Breast epithelium (tissue), 4 donors: ENCODE results near the gene NNMT. TPM values are rescaled to one million over a fixed set of nuclear protein-coding genes. Genes with fewer than 3 reads are reported as not detected.

ENCODE experiments used
- DNase-seq, 2 donors: peaks; one replicate each; pipeline ENCODE4 v3.0.0-alpha.2; 2019; ENCODE audit warnings: low spot score in 2 of 2
- H3K27ac ChIP-seq, 2 donors: fragments of 200-600 bp; sonication (generic) in 1 of 2; one replicate each; pipeline ENCODE4 v1.5.1; 2016 to 2019; ENCODE audit warnings: mild to moderate bottlenecking in 1 of 2
- H3K27me3 ChIP-seq, 2 donors: fragments of 200-600 bp; sonication (generic) in 1 of 2; one replicate each; pipeline versions ENCODE4 v1.5.1 to v1.6.0; 2017 to 2019; ENCODE audit warnings: control low read depth in 1 of 2, mild to moderate bottlenecking in 1 of 2
- H3K36me3 ChIP-seq: fragments of 200-600 bp; one replicate; pipeline ENCODE4 v1.5.1; 2019
- H3K4me1 ChIP-seq, 2 donors: fragments of 200-600 bp; sonication (generic); one replicate each; pipeline ENCODE4 v1.5.1; 2016 to 2019; ENCODE audit warnings: control low read depth in 1 of 2
- H3K4me3 ChIP-seq, 3 donors: fragments of 200-600 bp; sonication (generic); 1 replicate in 2 of 3; 2 replicates in 1 of 3; pipeline ENCODE4 v1.5.1; 2016 to 2019; ENCODE audit warnings: mild to moderate bottlenecking in 3 of 3, moderate library complexity in 2 of 3
- H3K9me3 ChIP-seq, 2 donors: fragments of 200-600 bp; sonication (generic) in 1 of 2; one replicate each; pipeline ENCODE4 v1.5.1; 2016 to 2019; ENCODE audit warnings: control low read depth in 1 of 2
- POLR2A ChIP-seq: fragments of 450-650 bp; IDR thresholded peaks from one replicate; pipeline ENCODE4 v1.6.1; 2016; ENCODE audit warnings: antibody characterized with exemption, mild to moderate bottlenecking, moderate library complexity
- POLR2AphosphoS5 ChIP-seq, 3 donors: sonication (generic); formaldehyde crosslinking; IDR thresholded peaks; one replicate each; pipeline ENCODE4 v1.6.1; 2017; ENCODE audit warnings: antibody characterized with exemption in 3 of 3
- intact Hi-C: fragments of 100-400 bp; cut with DNase I; formaldehyde crosslinking; loops from one replicate; pipeline ENCODE4 v1.15.1; 2023; ENCODE audit warnings: low total_unique reads
- total RNA-seq, 3 donors: library from RNA; depleted of rRNA; stranded (reverse); fragments of >200 nt; gene quantifications; one replicate each; pipeline ENCODE4 v1.1.0, GENCODE V29; 2016
- TF ChIP-seq, protein P1 (sequence below), 3 donors: fragments of 450-650 bp; IDR thresholded peaks; one replicate each; pipeline ENCODE4 v1.5.1; 2016 to 2017; ENCODE audit warnings: antibody characterized with exemption in 3 of 3, mild to moderate bottlenecking in 3 of 3, moderate library complexity in 3 of 3

Gene NNMT
- total RNA-seq, 3 donors from 2014 or later = 987 to 2,750 (median 1,078) TPM

DNA sequence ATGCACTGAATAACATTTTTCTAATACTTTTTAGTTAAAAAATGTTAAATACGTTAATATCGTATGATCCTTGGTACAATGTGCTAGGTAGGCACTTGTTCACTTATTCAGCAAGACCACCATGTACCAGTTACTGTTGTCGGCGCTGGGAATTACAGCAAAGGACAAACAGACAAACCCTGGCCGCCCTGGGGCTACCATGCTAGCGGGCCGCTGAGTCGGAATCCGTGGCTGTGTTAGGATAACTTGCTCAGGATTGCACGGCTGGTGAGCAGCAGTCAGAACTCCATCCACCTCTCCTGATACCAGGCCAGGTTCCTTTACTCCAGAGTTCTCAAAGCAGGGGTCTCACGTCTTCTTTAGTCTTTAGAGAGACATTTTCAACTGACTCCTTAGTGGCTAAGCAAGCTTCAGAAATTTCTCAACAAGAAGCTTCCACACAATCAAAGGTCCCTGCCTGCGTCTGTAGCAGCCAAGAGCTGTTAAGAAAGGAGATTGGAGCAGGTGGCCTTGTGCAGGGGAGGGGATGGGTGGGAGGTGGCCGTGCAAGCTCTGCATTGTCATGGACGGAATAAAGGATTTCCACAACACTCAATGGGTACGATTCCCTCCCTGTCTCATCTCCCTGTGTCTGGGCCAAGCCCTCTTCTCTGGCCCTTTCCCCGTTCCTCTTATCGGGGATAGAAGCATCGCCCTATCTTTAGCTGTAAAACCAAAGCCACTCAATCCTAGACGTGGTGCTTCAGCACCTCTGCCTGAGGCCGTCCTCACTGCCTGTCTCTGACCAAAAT is 39.8 kb upstream of the NNMT start:
- Histone ChIP-seq H3K4me3 (no peak overlapping the region), H3K27ac (peak overlapping the region; percentile 65 to 79), H3K27me3 (no peaks in the 10 kb centered on the region), H3K9me3 (no peaks in the 10 kb centered on the region), H3K4me1 (peaks cover 0 to 11% of the 10 kb centered on the region in 2 donors), H3K36me3 (peaks cover 5% of the 10 kb centered on the region)
- DNase-seq = no peak
- TF ChIP-seq, protein P1, sequence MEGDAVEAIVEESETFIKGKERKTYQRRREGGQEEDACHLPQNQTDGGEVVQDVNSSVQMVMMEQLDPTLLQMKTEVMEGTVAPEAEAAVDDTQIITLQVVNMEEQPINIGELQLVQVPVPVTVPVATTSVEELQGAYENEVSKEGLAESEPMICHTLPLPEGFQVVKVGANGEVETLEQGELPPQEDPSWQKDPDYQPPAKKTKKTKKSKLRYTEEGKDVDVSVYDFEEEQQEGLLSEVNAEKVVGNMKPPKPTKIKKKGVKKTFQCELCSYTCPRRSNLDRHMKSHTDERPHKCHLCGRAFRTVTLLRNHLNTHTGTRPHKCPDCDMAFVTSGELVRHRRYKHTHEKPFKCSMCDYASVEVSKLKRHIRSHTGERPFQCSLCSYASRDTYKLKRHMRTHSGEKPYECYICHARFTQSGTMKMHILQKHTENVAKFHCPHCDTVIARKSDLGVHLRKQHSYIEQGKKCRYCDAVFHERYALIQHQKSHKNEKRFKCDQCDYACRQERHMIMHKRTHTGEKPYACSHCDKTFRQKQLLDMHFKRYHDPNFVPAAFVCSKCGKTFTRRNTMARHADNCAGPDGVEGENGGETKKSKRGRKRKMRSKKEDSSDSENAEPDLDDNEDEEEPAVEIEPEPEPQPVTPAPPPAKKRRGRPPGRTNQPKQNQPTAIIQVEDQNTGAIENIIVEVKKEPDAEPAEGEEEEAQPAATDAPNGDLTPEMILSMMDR (IDR thresholded peaks at IDR 0.05) = no peak
- TF ChIP-seq POLR2AphosphoS5 (IDR thresholded peaks at IDR 0.05) (peak in 1 of 3 donors; percentile 13), POLR2A (no peak)
- intact Hi-C loops = loop anchor here (10.0 kb wide), 3 partner anchors 52 to 352 kb away; partner anchors contain the start of genes HTR3B and ZBTB16

GRCh38 chr11:114256967-114257286 is 39.3 kb upstream of the NNMT start:
- TF ChIP-seq POLR2AphosphoS5 (IDR thresholded peaks at IDR 0.05) (peak; percentile 36 to 57 (median 38)), POLR2A (no peak)
- TF ChIP-seq, protein P1 (IDR thresholded peaks at IDR 0.05) = no peak
- peak in 1 of 2 donors; percentile 36 for DNase-seq
- intact Hi-C loops = loop anchor here (10.0 kb wide), 3 partner anchors 52 to 352 kb away; partner anchors contain the start of genes HTR3B and ZBTB16
- Histone ChIP-seq H3K36me3 (peaks cover 5% of the 10 kb centered on the region), H3K4me1 (peaks cover 0 to 11% of the 10 kb centered on the region in 2 donors), H3K9me3 (no peaks in the 10 kb centered on the region), H3K27me3 (no peaks in the 10 kb centered on the region), H3K4me3 (no peak overlapping the region), H3K27ac (peak overlapping the region; percentile 65 to 79)

- Histone ChIP-seq H3K9me3 (no peaks in the 10 kb centered on the region), H3K36me3 (no peaks in the 10 kb centered on the region), H3K27ac (peak overlapping the region; percentile 65 to 85), H3K4me1 (peaks cover 0 to 11% of the 10 kb centered on the region in 2 donors), H3K4me3 (peak overlapping the region in 2 of 3 donors; percentile 32), H3K27me3 (no peaks in the 10 kb centered on the region)
- DNase-seq = peak; percentile 66 to 76
- intact Hi-C loops = loop anchor here (10.0 kb wide), 3 partner anchors 53 to 353 kb away; partner anchors contain the start of genes HTR3B and ZBTB16
- TF ChIP-seq, protein P1 (IDR thresholded peaks at IDR 0.05) = peak in 1 of 3 donors; percentile 17
- peak; percentile 5 to 31 (median 11) for TF ChIP-seq POLR2AphosphoS5 (IDR thresholded peaks at IDR 0.05)
- no peak for TF ChIP-seq POLR2A
These were observed 38.3 kb upstream of the NNMT start for GRCh38 chr11:114257621-114258558.

DNA sequence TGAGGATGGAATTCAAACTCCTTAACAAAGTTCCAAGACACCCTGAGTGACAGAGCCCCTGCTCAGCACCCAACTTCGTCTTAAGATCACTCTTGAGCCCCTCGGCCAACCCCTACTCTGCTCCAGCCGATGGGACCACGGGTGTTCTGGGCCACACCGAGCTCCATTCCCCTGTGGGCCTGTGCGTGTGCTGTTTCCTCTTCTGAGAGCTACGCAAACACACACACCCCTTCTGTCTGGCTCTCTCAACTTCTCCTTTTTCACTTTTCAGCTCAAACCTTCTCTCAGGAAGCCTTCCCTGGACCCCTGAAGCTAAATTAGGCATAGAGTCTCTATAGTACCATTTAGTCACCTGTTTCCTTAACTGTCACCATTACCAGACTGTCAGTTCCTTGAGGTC is 37.5 kb upstream of the NNMT start:
- H3K4me3 ChIP-seq = no peak overlapping the region

More for the DNA sequence above, 37.5 kb upstream of the NNMT start:
- H3K4me1 ChIP-seq = peaks cover 0 to 11% of the 10 kb centered on the region in 2 donors
- no peaks in the 10 kb centered on the region for H3K27me3 ChIP-seq
- no peaks in the 10 kb centered on the region for H3K9me3 ChIP-seq
- H3K36me3 ChIP-seq = no peaks in the 10 kb centered on the region
- TF ChIP-seq POLR2A (no peak), POLR2AphosphoS5 (IDR thresholded peaks at IDR 0.05) (no peak)
- TF ChIP-seq, protein P1 (IDR thresholded peaks at IDR 0.05) = no peak
- intact Hi-C loops = loop anchor here (10.0 kb wide), 3 partner anchors 54 to 354 kb away; partner anchors contain the start of genes HTR3B and ZBTB16
- peak overlapping the region; percentile 65 to 85 for H3K27ac ChIP-seq
- no peak for DNase-seq
